ENCODE data around the gene TMEM150C.
"Not testable (repeated sequence)": the region's sequence is repeated elsewhere in the genome, so short reads cannot be mapped to it uniquely, and the experiment has no call there.

Gene TMEM150C

DNA sequence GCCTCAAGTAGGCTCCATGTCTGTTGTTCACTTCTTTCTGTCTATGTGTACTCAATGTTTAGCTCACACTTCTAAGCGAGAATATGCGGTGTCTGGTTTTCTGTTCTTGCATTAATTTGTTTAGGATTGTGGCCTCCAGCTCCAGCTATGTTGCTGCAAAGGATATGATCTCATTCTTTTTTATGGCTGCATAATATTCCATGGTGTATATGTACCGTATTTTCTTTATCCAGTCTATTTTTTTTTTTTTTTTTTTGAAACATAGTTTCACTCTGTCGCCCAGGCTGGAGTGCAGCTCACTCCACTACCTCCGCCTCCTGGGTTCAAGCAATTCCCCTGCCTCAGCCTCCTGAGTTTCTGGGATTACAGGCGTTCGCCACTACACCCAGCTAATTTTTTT, 5.7 kb upstream of the TMEM150C start:
- no peak for DNase-seq

DNA sequence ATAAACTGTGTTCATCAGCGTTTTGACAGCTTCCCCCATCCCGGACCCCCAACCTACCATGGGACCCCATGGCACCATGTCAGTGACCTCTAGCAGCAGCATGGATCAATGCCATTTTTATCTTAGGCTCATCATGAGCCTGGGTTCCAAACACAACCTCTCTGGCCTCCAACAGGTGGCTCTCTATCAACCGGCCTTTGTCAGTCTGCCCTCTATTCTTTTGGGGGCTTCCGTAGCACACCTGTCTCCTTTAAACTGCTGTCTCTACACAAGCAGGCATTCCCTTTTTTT, 721 bp upstream of the TMEM150C start:
- no peak for DNase-seq

DNA sequence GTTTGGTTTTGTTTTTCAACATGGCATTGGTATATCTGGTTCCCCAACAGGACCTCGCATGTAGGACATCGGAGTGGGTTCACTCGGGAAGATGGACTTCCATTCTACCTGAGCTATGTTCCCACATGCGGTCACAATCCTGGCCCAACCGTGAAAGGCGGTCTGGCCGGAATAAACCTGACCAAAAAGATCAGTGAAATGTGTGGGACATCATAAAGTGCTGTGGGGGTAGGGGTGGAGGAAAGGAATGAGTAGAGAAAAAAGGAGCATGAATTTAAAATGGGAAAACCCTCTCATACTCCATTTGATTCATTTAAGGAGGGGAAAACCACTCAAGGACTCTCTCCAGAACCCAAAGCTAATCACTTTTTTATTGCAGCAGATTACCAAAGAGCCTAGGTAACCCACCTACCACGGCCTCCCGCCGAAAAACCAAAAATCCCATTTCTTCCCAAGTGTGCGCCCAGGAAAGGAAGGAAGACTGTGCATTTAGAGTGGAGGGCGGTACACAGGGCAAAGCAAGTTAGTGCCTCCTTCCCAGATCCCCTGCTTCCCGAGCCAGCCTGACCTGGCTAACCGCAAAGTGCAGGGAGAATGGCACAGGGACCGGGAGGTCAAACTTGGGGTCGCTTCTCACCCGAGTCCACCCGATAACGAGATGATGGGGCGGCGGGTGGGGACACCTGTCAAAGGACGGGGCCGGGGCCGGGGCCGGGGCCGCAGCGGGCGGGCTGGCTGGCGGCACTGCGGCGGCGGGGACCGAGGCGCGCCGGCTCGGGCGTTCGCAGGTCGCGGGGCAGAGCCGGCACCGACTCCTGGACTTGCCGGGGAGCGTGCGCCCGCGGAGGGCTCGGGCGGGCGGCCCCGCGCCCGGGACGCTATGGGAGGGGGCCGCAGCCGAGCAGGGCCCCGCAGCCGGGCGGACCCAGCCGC, 669 bp downstream of the TMEM150C start:
- no peak for DNase-seq

GRCh38 chr4:82559735-82560120, 2.1 kb downstream of the TMEM150C start:
- no peak for DNase-seq

GRCh38 chr4:82559090-82559734, 2.6 kb downstream of the TMEM150C start:
- DNase-seq = not testable (repeated sequence)

DNA sequence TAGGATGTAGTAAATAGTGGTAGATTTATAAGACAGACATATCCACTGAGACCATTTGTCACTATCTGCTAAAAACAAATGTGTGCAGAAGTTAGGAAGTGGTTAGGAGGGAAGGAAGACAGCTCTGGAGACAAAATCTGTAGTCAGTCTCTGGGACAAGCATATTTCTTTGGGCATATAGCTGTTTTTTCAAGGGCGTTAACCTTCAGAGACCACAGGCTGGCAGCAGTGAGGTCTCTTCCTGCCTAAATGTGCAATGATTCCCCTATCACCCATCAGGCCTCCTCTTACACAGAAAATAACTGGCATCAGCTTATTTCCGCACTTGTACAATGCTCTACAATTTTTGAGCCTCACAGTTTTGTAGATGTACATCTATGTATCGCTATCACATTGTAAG, 6.5 kb downstream of the TMEM150C start:
- no peak for DNase-seq

DNA sequence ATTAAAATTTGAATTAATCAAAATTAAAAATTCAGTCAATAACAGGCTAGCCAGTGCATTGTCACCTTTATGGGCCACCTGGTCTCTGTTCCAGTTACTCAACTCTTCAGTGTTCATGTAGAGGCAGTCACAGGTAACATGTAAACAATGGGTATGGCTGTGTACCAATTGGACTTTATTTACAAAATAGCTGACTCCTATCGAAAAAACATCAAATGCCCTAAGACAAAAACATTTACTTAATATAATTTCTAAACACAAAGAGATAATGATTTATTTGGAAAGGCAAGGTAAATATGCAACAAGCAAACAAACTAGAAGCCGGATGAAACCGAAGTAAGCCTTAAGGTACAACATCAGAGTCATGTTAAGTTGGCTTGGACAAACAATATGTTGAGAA, 8.8 kb downstream of the TMEM150C start:
- DNase-seq = no peak

- no peak for DNase-seq
Measured at GRCh38 chr4:82551734-82552133, 10.1 kb downstream of the TMEM150C start.

GRCh38 chr4:82547850-82548249, 13.9 kb downstream of the TMEM150C start:
- DNase-seq = not testable (repeated sequence)

DNA sequence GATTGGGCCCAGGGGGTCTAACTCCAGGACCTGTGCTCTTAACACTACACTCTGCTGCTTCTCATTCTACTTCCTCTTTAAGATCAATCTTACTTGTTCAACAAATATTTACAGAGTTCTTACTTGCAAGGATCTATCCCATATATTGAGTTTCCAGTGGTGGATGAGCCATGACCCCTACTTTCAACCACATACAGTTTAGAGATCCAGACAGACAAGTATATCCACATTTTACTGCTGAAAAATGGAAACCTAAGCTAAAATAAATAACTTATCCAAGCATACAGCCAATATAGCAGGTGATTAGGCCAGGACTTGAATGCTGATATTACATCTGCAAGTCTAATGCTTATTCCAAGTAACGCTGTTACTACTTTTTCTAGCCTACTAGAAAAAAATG, 18.7 kb downstream of the TMEM150C start:
- DNase-seq = no peak

GRCh38 chr4:82542642-82543041, 19.1 kb downstream of the TMEM150C start:
- DNase-seq = no peak

- DNase-seq = no peak
Measured at GRCh38 chr4:82529322-82529721, 32.5 kb downstream of the TMEM150C start.

DNA sequence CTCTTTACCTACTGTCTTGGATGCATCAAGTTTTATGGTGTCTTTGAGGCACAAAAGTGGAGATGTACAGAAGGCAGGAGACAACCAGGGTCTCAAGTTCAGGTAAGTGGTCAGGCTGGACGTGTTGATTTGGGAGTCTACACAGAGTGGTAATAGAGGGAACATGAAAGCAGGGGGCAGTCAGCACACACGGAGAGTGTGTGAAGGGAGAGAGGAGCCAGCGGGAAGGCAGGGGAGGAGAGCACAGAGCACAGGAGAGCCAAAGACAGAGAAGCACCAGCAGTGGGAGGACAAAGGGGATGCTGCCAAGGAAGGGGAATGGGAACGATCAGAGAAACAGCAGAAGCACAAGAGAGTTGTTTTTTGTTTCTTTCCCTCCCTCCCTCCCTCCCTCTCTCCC, 32.9 kb downstream of the TMEM150C start:
- DNase-seq = no peak

DNA sequence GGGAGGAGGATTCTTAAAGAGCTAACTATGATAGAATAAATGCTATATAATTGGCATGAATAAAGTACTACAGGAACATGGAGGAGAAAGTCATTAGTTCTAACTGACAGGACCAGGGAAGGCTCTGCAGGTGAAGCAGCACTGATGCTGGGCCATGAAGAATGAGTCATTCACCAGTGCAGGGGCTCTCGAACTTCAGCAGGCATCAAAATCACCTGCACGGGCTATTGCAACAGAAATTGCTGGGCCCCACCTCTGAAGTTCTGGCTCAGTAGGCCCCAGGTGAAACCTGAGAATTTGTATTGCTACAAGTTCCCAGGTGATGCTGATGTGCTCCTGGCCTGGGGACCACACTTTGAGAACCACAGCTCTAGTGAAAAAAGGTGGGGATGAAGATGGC, 33.7 kb downstream of the TMEM150C start:
- DNase-seq = no peak

- DNase-seq = no peak
Measured at GRCh38 chr4:82525307-82525911, 36.4 kb downstream of the TMEM150C start.

GRCh38 chr4:82524570-82525152, 37.1 kb downstream of the TMEM150C start:
- no peak for DNase-seq

DNA sequence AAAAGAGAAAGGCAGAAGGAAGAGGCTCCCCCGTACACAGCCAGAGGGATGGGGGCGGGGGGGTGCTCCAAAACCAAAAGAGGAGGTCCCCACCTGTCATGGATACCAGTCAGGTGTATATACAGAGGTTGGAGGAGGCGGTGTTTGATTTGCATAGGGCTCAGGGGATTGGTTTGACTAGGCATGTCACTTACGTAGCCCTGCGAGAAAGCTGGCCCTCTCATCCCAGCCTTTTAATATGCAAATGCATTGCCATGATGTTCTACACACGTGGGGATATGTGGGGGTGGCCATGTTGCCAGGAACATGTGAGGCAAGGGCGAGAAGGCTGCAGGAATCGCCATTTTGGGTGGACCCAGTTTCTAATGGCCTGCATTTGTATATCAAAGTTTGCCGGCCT, 38.6 kb downstream of the TMEM150C start:
- DNase-seq = no peak

- DNase-seq = no peak
Measured at GRCh38 chr4:82522472-82522871, 39.3 kb downstream of the TMEM150C start.

DNA sequence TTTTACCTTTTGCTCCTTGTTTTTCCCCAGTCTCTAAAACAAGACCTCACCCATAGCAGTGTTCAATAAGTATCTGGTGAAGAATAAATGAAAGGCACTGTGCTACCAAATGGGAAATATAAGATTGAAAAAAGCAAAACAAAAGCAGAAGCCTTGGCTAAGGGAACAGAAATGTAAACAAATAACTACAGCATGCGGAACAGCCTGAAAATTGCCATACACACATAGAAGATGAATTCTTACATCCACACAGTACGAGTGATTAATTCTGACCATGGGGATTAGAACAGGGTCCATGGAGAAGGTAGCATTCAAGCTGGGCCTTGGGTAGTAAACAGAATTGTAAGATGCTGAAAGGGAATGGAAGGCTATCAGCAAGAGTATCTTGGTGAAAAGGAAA, 40.5 kb downstream of the TMEM150C start:
- DNase-seq = no peak

DNA sequence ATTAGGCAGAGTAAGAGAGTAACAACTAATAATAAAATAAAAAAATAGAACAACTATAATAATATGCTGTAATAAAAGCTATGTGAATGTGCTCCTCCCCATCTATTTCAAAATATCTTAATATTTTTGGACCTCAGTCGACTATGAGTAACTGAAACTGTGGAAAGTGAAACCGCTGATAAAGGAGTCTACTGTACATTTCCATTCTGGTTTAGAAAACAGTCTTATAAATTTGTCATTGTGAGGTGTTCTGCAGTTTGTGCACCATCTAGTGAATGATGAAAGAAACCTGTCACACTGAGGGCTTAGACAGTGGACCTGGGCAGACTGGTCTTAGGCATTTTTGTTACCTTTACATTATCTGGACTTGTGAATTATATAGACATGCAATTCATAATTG, 42.0 kb downstream of the TMEM150C start:
- no peak for DNase-seq

GRCh38 chr4:82519072-82519471, 42.7 kb downstream of the TMEM150C start:
- DNase-seq = no peak

DNA sequence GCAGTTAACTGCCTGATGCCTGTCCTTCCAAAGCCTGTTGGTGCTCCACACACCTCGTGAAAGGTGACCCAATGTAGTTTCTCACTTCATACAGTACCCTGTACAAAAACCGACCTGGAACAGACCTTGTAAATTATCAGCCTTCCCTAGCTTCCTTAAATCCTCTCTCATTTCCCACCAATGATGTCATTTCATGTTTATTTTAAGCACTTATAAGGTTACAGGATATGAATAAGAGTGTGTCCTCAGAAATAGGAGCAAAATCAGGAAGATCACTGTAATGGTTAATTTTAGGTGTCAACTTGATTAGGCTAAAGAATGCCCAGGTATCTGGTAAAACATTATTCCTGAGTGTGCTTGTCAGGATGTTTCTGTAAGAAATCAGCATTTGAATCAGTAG, 44.7 kb downstream of the TMEM150C start:
- no peak for DNase-seq

- no peak for DNase-seq
Measured at GRCh38 chr4:82515705-82516104, 46.1 kb downstream of the TMEM150C start.

- no peak for DNase-seq
Measured at GRCh38 chr4:82513382-82513781, 48.4 kb downstream of the TMEM150C start.
